GM21390 (cell line): ENCODE measurements around the gene MID1IP1.

ENCODE experiments used
- ATAC-seq: cut with Tn5 transposase; IDR thresholded peaks from one replicate; pipeline ENCODE4 v1.9.1; 2021; ENCODE audit not compliant: unreplicated experiment

Gene MID1IP1

GRCh38 chrX:38800981-38801845 lies at the start of gene MID1IP1:
TSS of gene MID1IP1 (plus strand) at chrX:38801459. CDS start at chrX:38804947, 3,488 bp downstream.
- peak; percentile 39 for ATAC-seq

- ATAC-seq, result no peak
These were observed 47.0 kb upstream of the MID1IP1 start for GRCh38 chrX:38754102-38754790.

GRCh38 chrX:38754818-38755718 lies 46.2 kb upstream of the MID1IP1 start:
- ATAC-seq, result no peak

GRCh38 chrX:38760883-38761282 lies 40.4 kb upstream of the MID1IP1 start:
- ATAC-seq, result no peak

- ATAC-seq, result no peak
These were observed 33.2 kb upstream of the MID1IP1 start for GRCh38 chrX:38768079-38768478.

GRCh38 chrX:38770152-38770551 lies 31.1 kb upstream of the MID1IP1 start:
- no peak for ATAC-seq

GRCh38 chrX:38774249-38774648 lies 27.0 kb upstream of the MID1IP1 start:
- ATAC-seq, result no peak

GRCh38 chrX:38796946-38797345 lies 4.3 kb upstream of the MID1IP1 start:
- no peak for ATAC-seq

- no peak for ATAC-seq
These were observed 2.3 kb upstream of the MID1IP1 start for GRCh38 chrX:38798956-38799355.

GRCh38 chrX:38799995-38800580 lies 1.2 kb upstream of the MID1IP1 start:
- ATAC-seq, result no peak

- no peak for ATAC-seq
These were observed 2.0 kb downstream of the MID1IP1 start for GRCh38 chrX:38803243-38803587.

GRCh38 chrX:38803588-38804431 lies 2.6 kb downstream of the MID1IP1 start:
- ATAC-seq, result peak; percentile 53

- ATAC-seq, result no peak
These were observed 3.1 kb downstream of the MID1IP1 start for GRCh38 chrX:38804432-38804681.

- ATAC-seq, result peak; percentile 0
These were observed 3.6 kb downstream of the MID1IP1 start for GRCh38 chrX:38804682-38805431.

GRCh38 chrX:38805432-38806389 lies 4.5 kb downstream of the MID1IP1 start:
- ATAC-seq, result peak; percentile 30

- ATAC-seq, result no peak
These were observed 5.8 kb downstream of the MID1IP1 start for GRCh38 chrX:38806875-38807621.

GRCh38 chrX:38807873-38808272 lies 6.6 kb downstream of the MID1IP1 start:
- no peak for ATAC-seq
